Islet of Langerhans (tissue), 1 donor: ENCODE results near the gene ZBTB21.

Source experiments
- FAIRE-seq: peaks from one replicate; lab custom pipeline; 2011; peaks lifted over from hg19 to GRCh38; lab: Jason Lieb, UNC

ZBTB21 gene

GRCh38 chr21:42009831-42010506 is at the start of gene ZBTB21:
ZBTB21 (minus strand) TSS chr21:42010360; CDS start chr21:41994095, 16,265 bp downstream.
- FAIRE-seq, result no peak

GRCh38 chr21:42059721-42060120 is 49.6 kb upstream of the ZBTB21 start:
- FAIRE-seq, result no peak

GRCh38 chr21:42059141-42059540 is 49.0 kb upstream of the ZBTB21 start:
- no peak for FAIRE-seq

- FAIRE-seq, result no peak
These were observed 48.5 kb upstream of the ZBTB21 start for GRCh38 chr21:42058631-42059111.

GRCh38 chr21:42057851-42058437 is 47.8 kb upstream of the ZBTB21 start:
- FAIRE-seq, result no peak

GRCh38 chr21:42056996-42057689 is 47.0 kb upstream of the ZBTB21 start:
- no peak for FAIRE-seq

- FAIRE-seq, result no peak
These were observed 46.3 kb upstream of the ZBTB21 start for GRCh38 chr21:42056468-42056867.

- no peak for FAIRE-seq
These were observed 45.3 kb upstream of the ZBTB21 start for GRCh38 chr21:42055425-42055824.

GRCh38 chr21:42051788-42052187 is 41.6 kb upstream of the ZBTB21 start:
- no peak for FAIRE-seq

- no peak for FAIRE-seq
These were observed 39.6 kb upstream of the ZBTB21 start for GRCh38 chr21:42049578-42050430.

- no peak for FAIRE-seq
These were observed 38.9 kb upstream of the ZBTB21 start for GRCh38 chr21:42048870-42049577.

GRCh38 chr21:42047821-42048613 is 37.9 kb upstream of the ZBTB21 start:
- FAIRE-seq, result no peak

- no peak for FAIRE-seq
These were observed 34.8 kb upstream of the ZBTB21 start for GRCh38 chr21:42044871-42045495.

- no peak for FAIRE-seq
These were observed 33.8 kb upstream of the ZBTB21 start for GRCh38 chr21:42043961-42044360.

GRCh38 chr21:42043201-42043895 is 33.2 kb upstream of the ZBTB21 start:
- FAIRE-seq, result no peak

- FAIRE-seq, result no peak
These were observed 32.5 kb upstream of the ZBTB21 start for GRCh38 chr21:42042651-42043050.

GRCh38 chr21:42041711-42042110 is 31.6 kb upstream of the ZBTB21 start:
- FAIRE-seq, result no peak

- FAIRE-seq, result no peak
These were observed 31.1 kb upstream of the ZBTB21 start for GRCh38 chr21:42041246-42041645.

- no peak for FAIRE-seq
These were observed 30.4 kb upstream of the ZBTB21 start for GRCh38 chr21:42040411-42041180.
